H9 (cell line): ENCODE measurements around the gene USP27X. TPM values are rescaled to one million over a fixed set of nuclear protein-coding genes. Genes with fewer than 3 reads are reported as not detected.

Source experiments
- DNase-seq: peaks from one replicate; pipeline ENCODE4 v3.0.0-alpha.2; 2017
- H2AFZ ChIP-seq: one replicate; pipeline ENCODE4 v1.6.1; 2013; ENCODE audit warnings: mild to moderate bottlenecking, low read length, control low read depth, moderate library complexity
- H2AK5ac ChIP-seq: 2 replicates; pipeline ENCODE4 v1.6.1; 2013; ENCODE audit warnings: low read length, control low read depth, mixed read lengths; ENCODE audit not compliant: insufficient read length
- H2BK120ac ChIP-seq: one replicate; pipeline ENCODE4 v1.6.1; 2013; ENCODE audit warnings: low read depth, mild to moderate bottlenecking, low read length, control low read depth, inconsistent platforms; ENCODE audit not compliant: poor library complexity, severe bottlenecking
- H2BK12ac ChIP-seq: 2 replicates; pipeline ENCODE4 v1.6.1; 2013; ENCODE audit warnings: low read length, control low read depth, mixed read lengths, low read depth; ENCODE audit not compliant: insufficient read length
- H2BK15ac ChIP-seq: 2 replicates; pipeline ENCODE4 v1.6.1; 2013; ENCODE audit warnings: low read depth, low read length, control low read depth
- H2BK20ac ChIP-seq: one replicate; pipeline ENCODE4 v1.6.1; 2013; ENCODE audit warnings: low read depth, mild to moderate bottlenecking, low read length, control low read depth, inconsistent platforms; ENCODE audit not compliant: poor library complexity, severe bottlenecking
- H2BK5ac ChIP-seq: 2 replicates; pipeline ENCODE4 v1.6.1; 2013; ENCODE audit warnings: low read length, control low read depth, mixed read lengths; ENCODE audit not compliant: insufficient read length
- H3K14ac ChIP-seq: 2 replicates; pipeline ENCODE4 v1.6.1; 2013; ENCODE audit warnings: low read length, control low read depth; ENCODE audit not compliant: insufficient read depth
- H3K18ac ChIP-seq: 2 replicates; pipeline ENCODE4 v1.6.1; 2013; ENCODE audit warnings: low read depth, mild to moderate bottlenecking, mixed read lengths, low read length, control low read depth; ENCODE audit not compliant: insufficient read length
- H3K23ac ChIP-seq: 2 replicates; pipeline ENCODE4 v1.6.1; 2013; ENCODE audit warnings: low read length, control low read depth, mixed read lengths, low read depth; ENCODE audit not compliant: insufficient read length
- H3K23me2 ChIP-seq: 2 replicates; pipeline ENCODE4 v1.6.1; 2013; ENCODE audit warnings: low read depth, mild to moderate bottlenecking, mixed read lengths, low read length, control low read depth; ENCODE audit not compliant: insufficient read length, poor library complexity, severe bottlenecking
- H3K27ac ChIP-seq: 2 replicates; pipeline ENCODE4 v1.5.1; 2013; ENCODE audit warnings: low read length, control low read depth, mixed read lengths, low read depth; ENCODE audit not compliant: insufficient read length
- H3K27me3 ChIP-seq: 2 replicates; pipeline ENCODE4 v1.6.1; 2013; ENCODE audit warnings: low read length, control low read depth, inconsistent platforms; ENCODE audit not compliant: insufficient read depth
- H3K4ac ChIP-seq: 2 replicates; pipeline ENCODE4 v1.6.1; 2013; ENCODE audit warnings: low read depth, mild to moderate bottlenecking, control low read depth, inconsistent platforms, low read length, moderate library complexity
- H3K4me1 ChIP-seq: 2 replicates; pipeline ENCODE4 v1.6.1; 2013; ENCODE audit warnings: low read length, control low read depth, inconsistent platforms; ENCODE audit not compliant: insufficient read depth
- H3K4me2 ChIP-seq: 2 replicates; pipeline ENCODE4 v1.6.1; 2013; ENCODE audit warnings: low read length, control low read depth, mixed read lengths; ENCODE audit not compliant: insufficient read length, insufficient read depth
- H3K56ac ChIP-seq: 2 replicates; pipeline ENCODE4 v1.6.1; 2013; ENCODE audit warnings: low read depth, mild to moderate bottlenecking, mixed read lengths, low read length, control low read depth; ENCODE audit not compliant: insufficient read length
- H3K79me1 ChIP-seq: 2 replicates; pipeline ENCODE4 v1.6.1; 2013; ENCODE audit warnings: low read depth, mild to moderate bottlenecking, moderate library complexity, low read length, control low read depth, inconsistent platforms; ENCODE audit not compliant: insufficient read depth, poor library complexity, severe bottlenecking
- H3K79me2 ChIP-seq: 2 replicates; pipeline ENCODE4 v1.6.1; 2013; ENCODE audit warnings: low read length, control low read depth, inconsistent platforms; ENCODE audit not compliant: insufficient read depth
- H3K9ac ChIP-seq: 2 replicates; pipeline ENCODE4 v1.6.1; 2013; ENCODE audit warnings: low read length, control low read depth, mixed read lengths; ENCODE audit not compliant: insufficient read length; ENCODE audit errors: extremely low read depth
- H3K9me3 ChIP-seq: one replicate; pipeline ENCODE4 v1.6.1; 2013; ENCODE audit warnings: low read depth, low read length, inconsistent platforms; ENCODE audit not compliant: control insufficient read depth
- H3T11ph ChIP-seq: one replicate; pipeline ENCODE4 v1.6.1; 2013; ENCODE audit warnings: mild to moderate bottlenecking, low read length, control low read depth, inconsistent platforms
- H4K20me1 ChIP-seq: one replicate; pipeline ENCODE4 v1.6.1; 2013; ENCODE audit not compliant: control insufficient read depth, insufficient read length, insufficient read depth
- H4K5ac ChIP-seq: 2 replicates; pipeline ENCODE4 v1.6.1; 2013; ENCODE audit warnings: low read depth, mild to moderate bottlenecking, mixed read lengths, low read length, control low read depth; ENCODE audit not compliant: insufficient read length
- H4K8ac ChIP-seq: replicated peaks from 2 replicates; pipeline ENCODE4 v1.6.1; 2013; ENCODE audit warnings: low read length, control low read depth, mixed read lengths, low read depth; ENCODE audit not compliant: insufficient read length
- H4K91ac ChIP-seq: 2 replicates; pipeline ENCODE4 v1.6.1; 2013; ENCODE audit warnings: low read depth, mild to moderate bottlenecking, moderate library complexity, mixed read lengths, low read length, control low read depth; ENCODE audit not compliant: insufficient read length
- H3K27ac Mint-ChIP-seq, 3 experiments: 2 replicates in 2 of 3; 3 replicates in 1 of 3; pipeline ENCODE4 v1.8.0; 2020 to 2021; ENCODE audit warnings: mixed read lengths in 3 of 3, mild to moderate bottlenecking in 1 of 3, moderate library complexity in 1 of 3
- H3K27me3 Mint-ChIP-seq: 2 replicates; pipeline ENCODE4 v1.8.0; 2021; ENCODE audit warnings: low read depth, mild to moderate bottlenecking, moderate library complexity, mixed read lengths
- H3K36me3 Mint-ChIP-seq, 3 experiments: 2 replicates in 2 of 3; 3 replicates in 1 of 3; pipeline ENCODE4 v1.8.0; 2020 to 2021; ENCODE audit warnings: low read depth in 3 of 3, mixed read lengths in 3 of 3; ENCODE audit not compliant: insufficient read depth in 1 of 3
- H3K4me1 Mint-ChIP-seq, 2 experiments: 2 replicates each; pipeline ENCODE4 v1.8.0; 2020; ENCODE audit warnings: mixed read lengths in 2 of 2
- H3K4me3 Mint-ChIP-seq, 2 experiments: 2 replicates in 1 of 2; 3 replicates in 1 of 2; pipeline ENCODE4 v1.8.0; 2020 to 2021; ENCODE audit warnings: mild to moderate bottlenecking in 2 of 2, mixed read lengths in 2 of 2, moderate library complexity in 1 of 2
- H3K9me3 Mint-ChIP-seq, 2 experiments: 2 replicates in 1 of 2; 3 replicates in 1 of 2; pipeline ENCODE4 v1.8.0; 2020; ENCODE audit warnings: mild to moderate bottlenecking in 2 of 2, mixed read lengths in 2 of 2, moderate library complexity in 1 of 2
- WGBS: extraction: QIAGEN DNeasy Blood & Tissue Kit; methylation state at CpG from one replicate; pipeline ENCODE4 v1.1.7; 2013; ENCODE audit warnings: missing lambda C conversion rate, low lambda C conversion rate, mixed read lengths; ENCODE audit not compliant: insufficient read length; ENCODE audit errors: extremely low coverage; 5-methylcytosine and 5-hydroxymethylcytosine counted together
- long read RNA-seq: library from polyadenylated mRNA; unstranded; transcript quantifications from one replicate; pipeline ENCODE4 v2.0.0, GENCODE V29; 2020
- total RNA-seq: library from RNA; stranded (reverse); gene quantifications from 2 replicates; pipeline ENCODE4 v1.2.1, GENCODE V29; 2021
- TF ChIP-seq, protein P1 (sequence below): fragments of 200-600 bp; sonication (generic); conservative IDR thresholded peaks from 3 replicates; pipeline ENCODE4 v1.8.0; 2021; ENCODE audit warnings: antibody characterized with exemption, mild to moderate bottlenecking

USP27X gene
- total RNA-seq = 5.7 and 6.3 TPM in 2 replicates
- long read RNA-seq = 0 reads

- Histone ChIP-seq H3K9ac (peak within 1 kb of the TSS; percentile 21), H4K20me1 (no peaks in the 10 kb centered on the region), H4K8ac (no peak within 1 kb of the TSS), H4K91ac (no peak within 1 kb of the TSS), H3K14ac (no peak within 1 kb of the TSS; the same call in 1 of the 2 replicates), H3K23ac (no peak within 1 kb of the TSS), H3K4me1 (0 out of 2 replicates have a peak, but pooled peaks cover 3% of the 10 kb centered on the region), H3K27ac (no peak within 1 kb of the TSS), H2BK120ac (no peak within 1 kb of the TSS), H2BK5ac (no peak within 1 kb of the TSS), H3K4me2 (peak within 1 kb of the TSS; percentile 84), H3K79me2 (no peaks in the 10 kb centered on the region), H4K5ac (no peak within 1 kb of the TSS), H2AFZ (no peak within 1 kb of the TSS), H2AK5ac (no peak within 1 kb of the TSS), H3K9me3 (peaks cover 19% of the 10 kb centered on the region), H3K4ac (no peak within 1 kb of the TSS), H3K18ac (peak within 1 kb of the TSS; percentile 56), H3K27me3 (no peaks in the 10 kb centered on the region; the same call in 1 of the 2 replicates), H2BK20ac (no peak within 1 kb of the TSS), H3T11ph (no peak within 1 kb of the TSS), H2BK12ac (no peak within 1 kb of the TSS), H3K23me2 (peaks cover 6% of the 10 kb centered on the region), H3K79me1 (no peaks in the 10 kb centered on the region), H2BK15ac (no peak within 1 kb of the TSS; the same call in 1 of the 2 replicates), H3K56ac (no peak within 1 kb of the TSS)
- peaks cover 7 to 10% of the 10 kb centered on the region in 2 experiments for H3K4me1 Mint-ChIP-seq
- WGBS = no CpG with 5 or more reads among the region's 60 CpGs
- peaks cover 18% of the 10 kb centered on the region for H3K27me3 Mint-ChIP-seq
- peak within 1 kb of the TSS in 2 of 3 experiments; percentile 27 to 57; a peak in 2 of 7 replicates for H3K27ac Mint-ChIP-seq
- peaks cover 11 to 20% (median 15%) of the 10 kb centered on the region in 3 experiments for H3K36me3 Mint-ChIP-seq
- peak; percentile 72 for DNase-seq
- peaks cover 51 to 68% of the 10 kb centered on the region in 2 experiments for H3K9me3 Mint-ChIP-seq
- peak within 1 kb of the TSS; percentile 72 to 85 for H3K4me3 Mint-ChIP-seq
- TF ChIP-seq, protein P1, sequence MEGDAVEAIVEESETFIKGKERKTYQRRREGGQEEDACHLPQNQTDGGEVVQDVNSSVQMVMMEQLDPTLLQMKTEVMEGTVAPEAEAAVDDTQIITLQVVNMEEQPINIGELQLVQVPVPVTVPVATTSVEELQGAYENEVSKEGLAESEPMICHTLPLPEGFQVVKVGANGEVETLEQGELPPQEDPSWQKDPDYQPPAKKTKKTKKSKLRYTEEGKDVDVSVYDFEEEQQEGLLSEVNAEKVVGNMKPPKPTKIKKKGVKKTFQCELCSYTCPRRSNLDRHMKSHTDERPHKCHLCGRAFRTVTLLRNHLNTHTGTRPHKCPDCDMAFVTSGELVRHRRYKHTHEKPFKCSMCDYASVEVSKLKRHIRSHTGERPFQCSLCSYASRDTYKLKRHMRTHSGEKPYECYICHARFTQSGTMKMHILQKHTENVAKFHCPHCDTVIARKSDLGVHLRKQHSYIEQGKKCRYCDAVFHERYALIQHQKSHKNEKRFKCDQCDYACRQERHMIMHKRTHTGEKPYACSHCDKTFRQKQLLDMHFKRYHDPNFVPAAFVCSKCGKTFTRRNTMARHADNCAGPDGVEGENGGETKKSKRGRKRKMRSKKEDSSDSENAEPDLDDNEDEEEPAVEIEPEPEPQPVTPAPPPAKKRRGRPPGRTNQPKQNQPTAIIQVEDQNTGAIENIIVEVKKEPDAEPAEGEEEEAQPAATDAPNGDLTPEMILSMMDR = peak; percentile 71
These were observed at the start of gene USP27X for GRCh38 chrX:49878834-49879655. TSS of gene USP27X (plus strand) at chrX:49879484. CDS start at chrX:49880308, 824 bp downstream.
